GM19239 (cell line): ENCODE measurements around the gene EVPL.
"Not testable (repeated sequence)": the region's sequence is repeated elsewhere in the genome, so short reads cannot be mapped to it uniquely, and the experiment has no call there.

Experiments
- DNase-seq: peaks from one replicate; pipeline ENCODE4 v3.0.0; 2011; ENCODE audit warnings: low spot score; ENCODE audit not compliant: insufficient read length
- FAIRE-seq: peaks from 2 replicates; lab custom pipeline; 2011; peaks lifted over from hg19 to GRCh38; lab: Jason Lieb, UNC

The EVPL gene

GRCh38 chr17:76048711-76049110, 21.6 kb upstream of the EVPL start:
- DNase-seq (no peak), FAIRE-seq (no peak)

DNA sequence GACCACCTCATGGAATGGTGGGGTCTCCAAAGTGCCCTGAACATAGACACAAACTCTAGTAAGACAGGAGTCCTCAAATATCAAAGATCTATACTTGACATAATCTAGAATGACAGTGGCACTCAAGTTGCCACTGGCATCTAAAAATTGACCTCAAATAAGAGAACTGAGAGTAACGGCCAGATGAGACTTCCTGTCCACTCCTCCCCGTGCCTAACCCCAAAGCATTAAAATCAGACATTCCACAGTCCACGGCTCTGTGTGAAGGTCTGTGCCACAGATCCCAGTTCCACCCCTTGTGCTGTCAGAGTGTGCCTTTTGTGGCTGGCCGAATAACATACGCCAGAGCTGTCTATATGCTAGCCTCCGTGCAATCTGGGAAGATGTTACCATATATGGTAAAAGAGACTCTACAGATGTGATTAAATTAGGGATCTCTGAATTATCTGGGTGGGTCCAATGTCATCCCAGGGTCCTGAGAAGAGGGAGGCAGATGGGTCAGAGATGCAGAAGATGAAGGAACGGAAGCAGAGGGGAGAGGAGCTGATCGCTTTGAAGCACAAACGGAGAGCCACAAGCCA, 21.0 kb upstream of the EVPL start:
- FAIRE-seq (no peak), DNase-seq (no peak)

GRCh38 chr17:76046064-76046463, 19.0 kb upstream of the EVPL start:
- FAIRE-seq, result no peak

DNA sequence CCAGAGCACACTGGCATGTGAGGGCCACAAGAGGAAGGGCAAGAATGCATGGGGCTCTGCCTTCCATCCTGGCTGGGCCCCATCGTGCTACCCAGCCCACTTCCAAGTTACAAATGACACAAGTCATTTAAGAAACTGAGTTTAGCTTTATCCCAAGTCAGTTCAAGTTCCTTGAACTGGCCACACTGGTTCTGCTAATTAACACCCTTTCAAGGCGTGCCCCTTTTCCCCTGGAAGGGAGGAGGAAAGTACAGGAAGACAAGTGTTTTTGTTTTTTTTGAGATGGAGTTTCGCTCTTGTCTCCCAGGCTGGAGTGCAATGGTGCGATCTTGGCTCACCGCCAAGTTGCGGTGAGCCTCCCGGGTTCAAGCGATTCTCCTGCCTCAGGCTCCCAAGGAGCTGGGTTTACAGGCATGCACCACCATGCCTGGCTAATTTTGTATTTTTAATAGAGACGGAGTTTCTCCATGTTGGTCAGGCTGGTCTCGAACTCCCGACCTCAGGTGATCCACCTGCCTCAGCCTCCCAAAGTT, 17.4 kb upstream of the EVPL start:
- not testable (repeated sequence) for DNase-seq, FAIRE-seq

More at GRCh38 chr17:76046064-76046463, 19.0 kb upstream of the EVPL start:
- no peak for DNase-seq

DNA sequence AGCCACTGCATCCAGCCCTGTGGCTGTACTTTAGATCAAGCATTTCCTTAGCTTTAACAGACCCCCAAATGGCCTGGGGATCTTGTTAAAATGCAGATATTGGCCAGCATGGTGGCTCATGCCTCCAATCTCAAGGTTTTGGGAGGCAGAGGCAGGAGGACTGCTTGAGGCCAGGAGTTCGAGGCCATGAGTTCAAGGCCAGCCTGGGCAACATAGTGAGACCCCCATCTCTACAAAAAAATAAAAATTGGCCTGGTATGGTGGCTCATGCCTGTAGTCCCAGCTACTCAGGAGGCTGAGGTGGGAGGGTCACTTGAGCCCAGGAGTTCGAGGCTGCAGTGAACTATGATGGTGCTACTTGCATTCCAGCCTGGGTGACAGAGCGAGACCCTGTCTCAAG, 15.8 kb upstream of the EVPL start:
- not testable (repeated sequence) for FAIRE-seq, DNase-seq

- FAIRE-seq, result no peak
- DNase-seq, result no peak
Measured at GRCh38 chr17:76040376-76040775, 13.3 kb upstream of the EVPL start.

- DNase-seq, result no peak
- FAIRE-seq, result no peak
Measured at GRCh38 chr17:76039121-76039520, 12.0 kb upstream of the EVPL start.

DNA sequence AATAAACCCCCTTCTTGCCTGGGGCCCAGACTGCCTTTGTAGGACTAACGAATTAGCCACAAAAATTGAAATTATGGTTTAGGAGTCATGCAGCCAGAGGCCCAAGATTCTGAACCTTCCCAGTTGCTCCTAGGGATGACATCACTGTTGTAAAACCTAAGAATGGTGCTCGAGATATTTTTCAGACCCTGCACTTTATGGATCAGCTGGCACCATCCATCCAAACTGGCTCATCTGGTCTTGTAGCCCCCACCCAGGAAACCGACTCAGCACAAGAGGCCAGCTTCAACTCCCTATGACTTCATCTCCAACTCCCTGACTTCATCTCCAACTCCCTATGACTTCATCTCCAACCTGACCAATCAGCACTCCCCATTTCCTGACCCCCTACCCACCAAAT, 10.9 kb upstream of the EVPL start:
- FAIRE-seq (no peak), DNase-seq (no peak)

DNA sequence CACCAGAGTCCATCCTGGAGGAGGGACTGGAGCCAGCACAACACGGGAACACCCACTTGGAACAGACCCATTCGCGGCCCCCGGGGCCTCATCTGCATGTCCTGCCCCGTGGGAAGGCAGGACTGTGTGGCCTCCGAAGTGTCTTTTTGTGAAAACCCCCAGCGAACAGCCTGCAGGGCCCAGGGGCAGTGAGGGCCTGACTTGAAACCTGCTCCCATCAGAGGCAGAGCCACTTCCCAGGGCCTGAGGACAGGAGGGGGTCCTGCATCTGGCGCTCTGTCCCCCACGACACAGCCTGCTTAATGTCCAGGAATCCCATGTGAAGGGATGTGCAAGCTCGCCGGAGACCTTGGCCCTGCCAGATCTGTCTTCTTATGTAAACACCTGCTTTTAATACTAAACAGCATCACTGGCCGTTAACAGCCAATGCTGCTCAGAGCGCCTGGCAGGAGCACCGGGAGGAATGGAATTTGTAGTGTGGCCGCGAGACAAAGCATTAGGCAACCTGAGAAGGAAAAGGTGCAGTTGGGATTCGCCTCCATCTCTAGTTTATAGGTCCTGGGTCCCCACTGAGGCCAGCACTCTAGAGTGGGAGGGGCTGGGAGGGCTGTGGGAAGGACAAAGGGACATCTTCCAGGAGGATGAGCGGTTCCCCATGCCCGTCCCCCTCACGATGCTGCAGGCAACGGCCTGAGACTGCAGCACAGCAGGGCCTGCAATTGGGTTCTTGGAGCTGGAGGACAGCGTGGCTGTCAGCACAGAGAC, 9.6 kb upstream of the EVPL start:
- FAIRE-seq, result no peak
- DNase-seq, result no peak

- DNase-seq (no peak), FAIRE-seq (no peak)
Measured at GRCh38 chr17:76034428-76035350, 7.6 kb upstream of the EVPL start.

- no peak for FAIRE-seq
- no peak for DNase-seq
Measured at GRCh38 chr17:76033139-76033538, 6.0 kb upstream of the EVPL start.

- FAIRE-seq, result no peak
- DNase-seq, result no peak
Measured at GRCh38 chr17:76032780-76033108, 5.6 kb upstream of the EVPL start.

DNA sequence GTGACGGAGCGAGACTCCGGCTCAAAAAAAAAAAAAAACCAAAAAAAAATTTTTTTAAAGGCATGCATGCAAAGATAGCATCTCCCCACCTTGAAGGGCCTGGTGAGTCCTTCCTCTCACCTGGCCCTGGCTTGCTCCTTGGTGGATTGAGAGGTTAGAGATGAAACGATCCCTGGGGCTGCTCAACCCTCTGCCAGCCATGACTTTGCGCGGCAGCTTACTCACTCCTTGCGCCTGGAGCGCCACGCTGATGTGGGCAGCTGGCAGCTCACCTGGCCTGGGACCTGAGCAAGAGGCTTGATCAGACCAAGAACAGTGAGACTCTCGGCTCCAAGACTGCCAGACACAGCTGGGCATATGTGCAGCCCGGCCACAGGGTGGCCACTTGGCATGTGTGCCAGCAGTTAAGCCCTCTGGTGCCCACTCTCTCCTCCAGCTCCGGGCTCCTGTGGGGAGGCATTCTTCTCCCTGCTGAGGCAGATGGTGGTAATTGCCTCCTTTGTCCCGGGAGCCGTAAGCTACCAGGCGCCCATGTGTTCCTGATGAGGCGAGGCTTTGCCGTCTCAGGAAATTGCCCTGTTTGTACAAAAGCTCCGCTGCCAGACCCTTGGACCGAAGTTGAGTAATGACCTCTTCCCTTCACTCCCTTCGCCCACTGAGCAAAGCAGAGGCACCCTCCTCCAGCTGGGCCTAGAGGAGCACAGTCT, 5.1 kb upstream of the EVPL start:
- DNase-seq (no peak), FAIRE-seq (no peak)

GRCh38 chr17:76026714-76027158, 370 bp downstream of the EVPL start:
- DNase-seq (no peak), FAIRE-seq (no peak)

- DNase-seq (no peak), FAIRE-seq (no peak)
Measured at GRCh38 chr17:76025294-76025693, 1.8 kb downstream of the EVPL start.

GRCh38 chr17:76024353-76024752, 2.8 kb downstream of the EVPL start:
- DNase-seq, result no peak
- FAIRE-seq, result no peak

DNA sequence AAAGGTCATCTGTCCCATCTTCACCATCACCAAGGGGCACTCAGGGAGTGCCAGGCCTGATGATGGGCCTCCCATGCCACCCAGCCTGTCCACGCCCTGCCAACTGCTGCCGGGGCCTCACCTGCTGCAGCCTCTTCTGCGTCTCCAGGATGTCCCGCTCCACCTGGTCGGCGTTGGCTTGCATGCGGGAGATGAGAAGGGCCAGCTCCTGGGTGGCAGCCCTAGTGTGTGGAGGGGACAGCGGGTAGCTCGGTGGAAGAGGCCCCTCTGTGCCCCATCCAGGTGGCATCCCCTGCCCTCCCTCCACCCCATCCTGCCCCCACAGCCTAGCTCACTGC, 3.2 kb downstream of the EVPL start:
- DNase-seq (no peak), FAIRE-seq (no peak)

GRCh38 chr17:76022973-76023899, 3.9 kb downstream of the EVPL start:
- no peak for DNase-seq
- no peak for FAIRE-seq

DNA sequence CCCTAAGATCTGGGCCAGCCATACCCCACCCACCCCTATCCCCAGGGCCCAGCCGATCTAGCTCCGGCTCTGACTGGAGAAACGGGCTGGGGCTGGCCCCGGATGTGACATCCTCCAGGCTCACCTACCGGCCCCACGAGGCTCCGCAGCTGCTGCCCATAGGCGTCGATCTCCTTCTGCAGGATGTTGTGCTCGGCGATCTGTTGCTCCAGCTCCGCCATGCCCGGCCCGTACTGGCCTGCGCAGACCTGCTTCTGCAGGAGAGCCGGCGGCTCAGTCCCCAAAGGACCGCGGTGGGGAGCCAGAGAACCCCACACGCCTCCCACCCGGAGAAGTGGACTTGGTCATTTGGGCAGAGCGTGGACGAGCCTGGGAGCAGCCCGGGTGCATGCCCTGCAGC, 4.8 kb downstream of the EVPL start:
- no peak for FAIRE-seq
- no peak for DNase-seq
